HG03432 (cell line): ENCODE results near the gene KLHDC2.
"Not testable (repeated sequence)": the region's sequence is repeated elsewhere in the genome, so short reads cannot be mapped to it uniquely, and the experiment has no call there.

Experiments
- ATAC-seq: cut with Tn5 transposase; IDR thresholded peaks from one replicate; pipeline ENCODE4 v1.9.1; 2021; ENCODE audit warnings: mild to moderate bottlenecking, moderate library complexity; ENCODE audit not compliant: unreplicated experiment

Gene KLHDC2

GRCh38 chr14:49774106-49774505 is 6.2 kb downstream of the KLHDC2 start:
- no peak for ATAC-seq

GRCh38 chr14:49778421-49778820 is 10.5 kb downstream of the KLHDC2 start:
- no peak for ATAC-seq

GRCh38 chr14:49781040-49781439 is 13.1 kb downstream of the KLHDC2 start:
- ATAC-seq, result not testable (repeated sequence)

- no peak for ATAC-seq
These were observed 15.6 kb downstream of the KLHDC2 start for GRCh38 chr14:49783394-49784014.

GRCh38 chr14:49786315-49786714 is 18.4 kb downstream of the KLHDC2 start:
- ATAC-seq, result no peak

GRCh38 chr14:49792618-49793017 is 24.7 kb downstream of the KLHDC2 start:
- no peak for ATAC-seq

- ATAC-seq, result no peak
These were observed 28.1 kb downstream of the KLHDC2 start for GRCh38 chr14:49796025-49796424.

- no peak for ATAC-seq
These were observed 40.8 kb downstream of the KLHDC2 start for GRCh38 chr14:49808780-49809179.

GRCh38 chr14:49816118-49816517 is 48.2 kb downstream of the KLHDC2 start:
- not testable (repeated sequence) for ATAC-seq

GRCh38 chr14:49816844-49817243 is 48.9 kb downstream of the KLHDC2 start:
- ATAC-seq, result no peak

- ATAC-seq, result no peak
These were observed 52.2 kb downstream of the KLHDC2 start for GRCh38 chr14:49820176-49820575.

- ATAC-seq, result no peak
These were observed 60.7 kb downstream of the KLHDC2 start for GRCh38 chr14:49828640-49829039.
